Mesodermal cell (in vitro differentiated cells): ENCODE data around the gene HNRNPLL.
A peak's percentile ranks its signal among the peaks of the same experiment; 100 is the strongest.
"Not testable (repeated sequence)": the region's sequence is repeated elsewhere in the genome, so short reads cannot be mapped to it uniquely, and the experiment has no call there.

Experiments used
- H3K27ac ChIP-seq: 2 replicates; pipeline ENCODE4 v1.7.0; 2013; ENCODE audit warnings: mild to moderate bottlenecking, low read depth, low read length, moderate library complexity; ENCODE audit not compliant: severe bottlenecking
- H3K36me3 ChIP-seq: 2 replicates; pipeline ENCODE4 v1.7.1; 2013; ENCODE audit warnings: mild to moderate bottlenecking, low read length, moderate library complexity; ENCODE audit not compliant: control insufficient read depth, insufficient read depth
- H3K4me1 ChIP-seq: one replicate; pipeline ENCODE4 v1.7.1; 2013; ENCODE audit warnings: mild to moderate bottlenecking, low read length; ENCODE audit not compliant: insufficient read depth, control insufficient read depth, poor library complexity, severe bottlenecking
- H3K4me3 ChIP-seq: 2 replicates; pipeline ENCODE4 v1.7.0; 2013; ENCODE audit warnings: low read length, control low read depth, mild to moderate bottlenecking; ENCODE audit not compliant: insufficient read depth, poor library complexity, severe bottlenecking; ENCODE audit errors: extremely low read depth
- H3K9me3 ChIP-seq: 2 replicates; pipeline ENCODE4 v1.7.1; 2013; ENCODE audit warnings: mild to moderate bottlenecking, low read length, moderate library complexity; ENCODE audit not compliant: control insufficient read depth
- WGBS, 2 experiments: methylation state at CpG; one replicate each; pipeline ENCODE4 v1.1.5; 2013; ENCODE audit warnings: missing lambda C conversion rate in 2 of 2; ENCODE audit not compliant: insufficient coverage in 2 of 2; 5-methylcytosine and 5-hydroxymethylcytosine counted together

HNRNPLL gene

GRCh38 chr2:38537296-38537695 is 65.4 kb downstream of the HNRNPLL start:
- not testable (repeated sequence) for H3K36me3 ChIP-seq, H3K4me3 ChIP-seq, H3K27ac ChIP-seq, H3K9me3 ChIP-seq
- WGBS, 2 experiments, result 91 to 98% methylated on average over 5 to 11 of the region's 13 CpGs
- H3K4me1 ChIP-seq, result peaks cover 45% of the 10 kb centered on the region

DNA sequence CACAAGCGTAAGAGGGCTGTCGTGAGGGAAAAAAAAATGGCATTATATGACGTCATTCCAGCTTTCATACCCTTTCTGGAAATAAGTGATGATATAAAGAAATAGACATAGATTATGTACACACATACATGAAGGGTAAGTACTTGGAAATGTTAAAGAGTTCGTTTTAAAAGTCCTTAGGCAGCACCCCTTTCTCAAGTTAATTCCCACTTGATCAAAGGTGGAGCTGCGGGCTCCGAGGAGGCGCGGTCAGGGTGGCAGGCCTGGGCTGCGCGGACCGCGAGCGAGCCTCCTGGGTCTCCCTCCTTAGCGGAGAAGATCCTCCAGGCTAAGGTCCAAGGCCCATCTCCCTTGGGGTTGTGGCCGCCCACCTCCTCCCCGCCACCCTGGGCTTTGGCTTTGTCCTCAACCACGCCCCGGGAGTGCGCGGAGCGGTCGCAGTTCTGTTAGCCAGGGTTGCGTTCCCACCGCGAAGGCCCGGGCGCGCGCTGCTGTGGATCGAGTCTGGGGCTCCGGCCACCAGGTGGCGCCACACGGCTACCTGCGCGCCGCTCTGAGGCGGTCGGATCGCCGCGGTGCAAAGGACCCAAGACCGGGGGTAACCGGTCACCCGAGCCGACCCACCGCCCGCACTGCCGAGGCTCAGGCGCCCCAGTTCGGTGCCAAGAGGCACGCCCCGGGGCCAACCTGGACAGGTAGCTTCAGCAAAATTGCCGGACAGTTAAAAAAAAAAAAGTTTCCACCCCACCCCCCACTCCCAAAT is 66.8 kb downstream of the HNRNPLL start:
- H3K4me1 ChIP-seq, result peaks cover 34% of the 10 kb centered on the region
- H3K9me3 ChIP-seq, result no peaks in the 10 kb centered on the region
- WGBS, 2 experiments, result 2 to 6% methylated on average over 42 to 45 of the region's 53 CpGs
- H3K36me3 ChIP-seq, result no peaks in the 10 kb centered on the region
- peak overlapping the region; percentile 31 for H3K4me3 ChIP-seq
- no peak overlapping the region for H3K27ac ChIP-seq

DNA sequence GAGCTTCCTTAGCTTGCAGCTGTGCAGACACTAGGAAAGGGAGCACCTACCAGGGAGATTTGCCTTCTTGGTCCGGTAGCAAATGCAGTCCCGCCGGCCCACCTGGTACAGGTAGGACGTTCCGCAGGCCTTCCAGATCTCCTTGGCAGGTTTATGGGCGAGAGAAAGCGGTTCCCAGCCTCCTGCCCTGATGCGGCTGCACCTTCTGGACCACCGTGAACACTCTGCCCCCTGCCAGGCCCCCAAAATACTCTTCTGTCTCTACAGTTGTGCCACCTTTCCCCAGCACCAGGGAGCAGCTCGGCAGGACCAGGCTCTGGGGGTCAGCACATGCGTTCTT is 67.4 kb downstream of the HNRNPLL start:
- Histone ChIP-seq H3K4me3 (no peak overlapping the region), H3K4me1 (peaks cover 29% of the 10 kb centered on the region), H3K9me3 (no peaks in the 10 kb centered on the region), H3K27ac (no peak overlapping the region), H3K36me3 (no peaks in the 10 kb centered on the region)
- 91 to 92% methylated on average over 9 to 10 of the region's 11 CpGs for WGBS, 2 experiments

- Histone ChIP-seq H3K36me3 (no peaks in the 10 kb centered on the region), H3K4me3 (no peak overlapping the region)
- WGBS, 2 experiments, result 98 to 99% methylated on average over 12 of the region's 16 CpGs
These were observed 67.9 kb downstream of the HNRNPLL start for GRCh38 chr2:38534746-38535403.

DNA sequence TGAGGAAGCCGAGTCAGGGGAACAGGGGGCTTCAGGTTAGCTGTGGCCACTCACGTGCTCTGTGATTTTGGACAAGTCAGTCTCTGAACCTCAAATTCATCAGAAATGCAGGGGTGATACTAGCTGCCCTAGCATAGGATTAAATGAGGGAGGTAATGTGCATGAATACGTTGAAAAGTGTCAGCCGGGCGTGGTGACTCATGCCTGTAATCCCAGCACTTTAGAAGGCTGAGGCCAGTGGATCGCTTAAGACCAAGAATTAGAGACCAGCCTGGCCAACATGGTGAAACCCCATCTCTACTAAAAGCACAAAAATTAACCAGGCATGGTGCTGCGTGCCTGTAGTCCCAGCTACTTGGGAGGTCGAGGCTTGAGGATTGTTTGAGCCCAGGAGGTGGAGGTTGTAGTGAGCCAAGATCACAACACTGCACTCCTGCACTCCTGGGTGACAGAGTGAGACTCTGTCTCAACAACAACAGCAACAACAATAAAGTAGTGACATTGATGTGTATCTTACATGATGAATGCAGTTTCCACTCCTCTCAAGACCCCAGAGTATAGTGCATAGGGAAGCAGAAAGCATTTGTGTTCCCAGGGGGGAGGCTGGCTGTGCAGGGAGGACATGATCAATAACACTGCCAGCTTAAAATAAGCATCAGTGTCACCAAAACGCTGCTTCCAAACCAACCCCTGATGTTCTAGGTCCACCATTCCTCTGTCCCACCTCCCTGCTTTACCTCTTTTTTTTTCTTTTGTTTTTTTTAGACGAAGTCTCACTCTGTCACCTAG is 68.8 kb downstream of the HNRNPLL start:
- H3K36me3 ChIP-seq, result no peaks in the 10 kb centered on the region
- no peak overlapping the region for H3K4me3 ChIP-seq
- H3K9me3 ChIP-seq, result no peaks in the 10 kb centered on the region
- peaks cover 29% of the 10 kb centered on the region for H3K4me1 ChIP-seq
- H3K27ac ChIP-seq, result no peak overlapping the region
- 82 to 83% methylated on average over 8 of the region's 10 CpGs for WGBS, 2 experiments

More at GRCh38 chr2:38534746-38535403, 67.9 kb downstream of the HNRNPLL start:
- Histone ChIP-seq H3K9me3 (no peaks in the 10 kb centered on the region), H3K4me1 (peaks cover 29% of the 10 kb centered on the region), H3K27ac (no peak overlapping the region)

DNA sequence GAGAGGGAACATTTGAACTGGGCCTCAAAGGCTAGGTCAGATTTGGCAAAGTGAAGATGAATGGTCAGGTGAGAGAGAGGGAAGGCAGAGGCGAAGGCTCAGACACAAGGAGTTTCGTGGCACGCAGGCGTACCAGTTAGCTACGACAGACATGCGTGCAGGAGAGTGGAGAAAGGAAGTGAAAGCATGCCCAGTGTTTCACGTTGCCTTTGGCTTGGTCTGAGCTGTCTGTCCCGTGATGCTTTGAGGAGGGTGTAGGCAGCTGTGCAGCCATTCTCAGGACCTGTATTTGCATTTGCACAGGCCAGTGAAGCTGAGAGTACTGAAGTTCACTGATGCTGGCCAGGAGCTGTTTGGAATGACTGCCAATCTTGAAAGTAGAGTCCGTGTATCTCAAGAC is 69.5 kb downstream of the HNRNPLL start:
- peaks cover 27% of the 10 kb centered on the region for H3K4me1 ChIP-seq
- 93 to 95% methylated on average over 9 of the region's 9 CpGs for WGBS, 2 experiments
- H3K4me3 ChIP-seq, result no peak overlapping the region
- no peaks in the 10 kb centered on the region for H3K9me3 ChIP-seq
- H3K36me3 ChIP-seq, result no peaks in the 10 kb centered on the region
- no peak overlapping the region for H3K27ac ChIP-seq

DNA sequence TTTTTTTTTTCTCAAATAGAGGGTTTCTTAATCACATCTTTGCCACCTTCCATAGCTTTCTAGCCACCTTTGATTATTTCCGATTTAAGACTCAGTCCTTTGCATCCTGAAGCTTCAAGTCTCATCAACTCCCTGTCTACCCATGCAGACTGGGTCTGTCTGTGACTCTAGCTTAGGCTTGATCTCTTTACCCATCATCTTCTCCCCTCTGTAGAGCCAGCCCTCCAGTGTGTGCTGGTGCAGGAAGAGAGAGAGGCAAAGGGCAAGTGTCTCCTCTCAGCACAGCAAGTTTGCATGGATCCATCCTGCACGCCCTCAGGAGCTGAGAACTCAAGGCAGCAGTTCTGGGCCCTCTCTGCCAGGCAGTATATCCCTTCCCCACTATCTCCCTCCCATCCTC is 70.4 kb downstream of the HNRNPLL start:
- no peaks in the 10 kb centered on the region for H3K9me3 ChIP-seq
- no peak overlapping the region for H3K27ac ChIP-seq
- H3K4me3 ChIP-seq, result no peak overlapping the region
- 80 to 100% methylated on average over 2 of the region's 2 CpGs for WGBS, 2 experiments
- H3K36me3 ChIP-seq, result no peaks in the 10 kb centered on the region
- peaks cover 26% of the 10 kb centered on the region for H3K4me1 ChIP-seq

GRCh38 chr2:38529208-38529607 is 73.5 kb downstream of the HNRNPLL start:
- H3K9me3 ChIP-seq, result no peaks in the 10 kb centered on the region
- 95 to 98% methylated on average over 8 to 10 of the region's 14 CpGs for WGBS, 2 experiments
- H3K27ac ChIP-seq, result no peak overlapping the region
- H3K4me3 ChIP-seq, result no peak overlapping the region
- H3K36me3 ChIP-seq, result no peaks in the 10 kb centered on the region
- peaks cover 10% of the 10 kb centered on the region for H3K4me1 ChIP-seq

DNA sequence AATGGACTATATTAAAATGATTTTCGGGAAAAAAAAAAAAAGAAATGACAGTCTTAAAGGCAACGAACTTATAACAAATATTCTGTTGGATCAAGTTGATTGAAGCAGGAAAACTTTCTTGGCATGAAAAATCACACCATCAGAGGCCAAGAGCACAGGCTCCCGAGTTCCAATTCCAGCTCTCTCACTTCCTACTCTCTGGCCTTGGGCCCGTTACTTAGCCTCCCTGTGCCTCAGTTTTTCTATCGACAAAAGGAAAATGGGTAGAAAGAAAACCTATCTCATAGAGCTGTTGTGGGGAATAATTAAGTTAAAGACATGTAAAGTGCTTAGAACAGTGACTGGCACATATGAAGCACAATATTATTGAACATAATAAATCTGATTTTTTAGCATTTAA is 74.2 kb downstream of the HNRNPLL start:
- Histone ChIP-seq H3K4me1 (peaks cover 6% of the 10 kb centered on the region), H3K4me3 (no peak overlapping the region), H3K9me3 (no peaks in the 10 kb centered on the region), H3K36me3 (no peaks in the 10 kb centered on the region), H3K27ac (no peak overlapping the region)
- 90 to 100% methylated on average over 1 to 2 of the region's 5 CpGs for WGBS, 2 experiments

DNA sequence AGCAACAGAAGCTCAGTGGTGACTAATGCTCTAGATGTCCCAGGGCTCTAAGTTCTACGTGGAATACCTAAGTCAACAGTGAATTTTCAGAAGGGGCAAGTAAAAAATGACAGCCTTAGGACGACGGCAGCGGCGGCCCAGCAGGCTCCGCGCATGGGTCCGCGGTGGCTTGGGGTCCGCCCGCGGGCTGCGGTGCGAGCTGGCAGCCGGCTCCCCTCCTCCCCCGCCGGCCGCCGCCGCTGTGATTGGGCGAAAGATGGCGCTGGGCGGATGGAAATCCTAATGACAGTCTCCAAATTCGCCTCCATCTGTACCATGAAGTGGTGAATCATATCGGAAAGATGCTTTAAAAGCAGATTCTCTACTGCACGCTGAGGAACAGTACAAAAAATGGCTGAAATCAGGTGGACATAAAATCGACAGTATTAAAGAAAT is 74.7 kb downstream of the HNRNPLL start:
- Histone ChIP-seq H3K27ac (no peak overlapping the region), H3K36me3 (no peaks in the 10 kb centered on the region), H3K9me3 (no peaks in the 10 kb centered on the region), H3K4me3 (peak overlapping the region; percentile 20), H3K4me1 (peaks cover 3% of the 10 kb centered on the region)
- 7 to 10% methylated on average over 6 to 13 of the region's 27 CpGs for WGBS, 2 experiments
